CD4-positive, alpha-beta T cell (primary cell): ENCODE data around the gene MTNR1A. TPM values are rescaled to one million over a fixed set of nuclear protein-coding genes. Genes with fewer than 3 reads are reported as not detected.

Experiments used
- ATAC-seq: fragments of 200-7000 bp; cut with Tn5 transposase; one replicate; pipeline ENCODE4 v1.10.0; 2022; ENCODE audit warnings: mild to moderate bottlenecking; ENCODE audit not compliant: poor library complexity
- CTCF ChIA-PET: fragments of 350-600 bp; sonication (Branson Sonifier 250); formaldehyde crosslinking; loops from one replicate; lab custom pipeline; 2021; ENCODE audit warnings: antibody characterized with exemption, inconsistent platforms; lab: Charles Lee
- POLR2A ChIA-PET: fragments of 350-600 bp; sonication (Branson Sonifier 250); formaldehyde crosslinking; loops from one replicate; lab custom pipeline; 2021; ENCODE audit warnings: antibody characterized with exemption, inconsistent platforms; lab: Charles Lee
- DNase-seq, 14 experiments: peaks; one replicate each; pipeline ENCODE4 v3.0.0-alpha.2; 2013 to 2020; ENCODE audit warnings: mixed read lengths in 2 of 14
- H3K27ac ChIP-seq, 2 donors: one replicate each; pipeline versions ENCODE4 v1.5.1 to v1.7.0; 2013; ENCODE audit warnings: low read length in 2 of 2, low read depth in 1 of 2, mild to moderate bottlenecking in 1 of 2
- H3K27me3 ChIP-seq, 2 experiments: 1 replicate in 1 of 2; 2 replicates in 1 of 2; pipeline versions ENCODE4 v1.6.1 to v1.7.0; 2013; ENCODE audit warnings: low read length in 2 of 2, control low read depth in 1 of 2, mild to moderate bottlenecking in 1 of 2, moderate library complexity in 1 of 2; ENCODE audit not compliant: insufficient read depth in 2 of 2, control insufficient read depth in 1 of 2
- H3K36me3 ChIP-seq: one replicate; pipeline ENCODE4 v1.6.1; 2013; ENCODE audit warnings: low read length, control low read depth; ENCODE audit not compliant: insufficient read depth
- H3K4me1 ChIP-seq: one replicate; pipeline ENCODE4 v1.6.1; 2013; ENCODE audit warnings: low read length, control low read depth; ENCODE audit not compliant: insufficient read depth
- H3K4me3 ChIP-seq: one replicate; pipeline ENCODE4 v1.5.1; 2013; ENCODE audit warnings: mild to moderate bottlenecking, low read length, moderate library complexity
- H3K9me3 ChIP-seq, 2 experiments: 1 replicate in 1 of 2; 2 replicates in 1 of 2; pipeline versions ENCODE4 v1.6.1 to v1.7.0; 2013; ENCODE audit warnings: low read length in 2 of 2, mild to moderate bottlenecking in 2 of 2, control low read depth in 1 of 2, moderate library complexity in 1 of 2; ENCODE audit not compliant: control insufficient read depth in 1 of 2, insufficient read depth in 1 of 2
- H3K27ac Mint-ChIP-seq: one replicate; pipeline ENCODE4 v1.8.0; 2020; ENCODE audit warnings: mixed read lengths
- H3K27me3 Mint-ChIP-seq: one replicate; pipeline ENCODE4 v1.8.0; 2021; ENCODE audit warnings: mixed read lengths
- H3K36me3 Mint-ChIP-seq: one replicate; pipeline ENCODE4 v1.8.0; 2021; ENCODE audit warnings: low read depth, mixed read lengths
- H3K4me1 Mint-ChIP-seq: one replicate; pipeline ENCODE4 v1.8.0; 2021; ENCODE audit warnings: low read depth, mixed read lengths
- H3K4me3 Mint-ChIP-seq: one replicate; pipeline ENCODE4 v1.8.0; 2020; ENCODE audit warnings: mild to moderate bottlenecking, mixed read lengths
- H3K9me3 Mint-ChIP-seq: one replicate; pipeline ENCODE4 v1.8.0; 2020; ENCODE audit warnings: mixed read lengths
- intact Hi-C, 2 experiments: fragments of 100-400 bp; cut with DNase I in 1 of 2; cut with micrococcal nuclease in 1 of 2; formaldehyde crosslinking; loops; one replicate each; pipeline versions ENCODE4 v1.15.1 to v1.9.0; 2023 to 2025; cut with DNase I, micrococcal nuclease
- total RNA-seq, 174 experiments: library from RNA in 2 of 174; stranded (reverse) in 2 of 174; gene quantifications; one replicate each; pipeline ENCODE4 v1.2.3 and lab custom pipeline; 2021 to 2026
- TF ChIP-seq, protein P1 (sequence below): fragments of 200-600 bp; IDR thresholded peaks from one replicate; pipeline ENCODE4 v1.8.0; 2022; ENCODE audit warnings: antibody characterized with exemption, mild to moderate bottlenecking

Gene MTNR1A
- total RNA-seq, 2 experiments from 2014 or later: not detected

DNA sequence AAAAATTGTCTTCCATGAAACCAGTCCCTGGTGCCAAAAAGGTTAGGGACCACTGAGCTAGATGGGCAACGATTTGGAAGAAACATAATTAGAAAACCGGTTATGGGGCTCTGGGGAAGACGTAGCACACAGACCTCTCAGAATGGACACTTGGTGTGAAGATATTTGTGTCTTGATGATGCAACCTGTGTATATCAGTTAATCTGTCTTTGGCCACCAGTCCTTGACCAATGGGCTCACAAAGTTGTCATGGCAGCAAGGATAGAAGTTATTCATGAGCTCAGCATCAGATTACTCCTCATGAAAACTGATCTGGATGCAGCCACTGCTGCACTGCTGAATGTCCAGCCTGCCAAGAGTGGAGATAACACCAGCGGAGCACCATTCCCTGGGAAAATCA is 13.6 kb downstream of the MTNR1A start:
- Histone ChIP-seq H3K4me3 (no peak overlapping the region), H3K4me1 (no peaks in the 10 kb centered on the region), H3K9me3 (peaks cover 0 to 6% of the 10 kb centered on the region in 2 experiments), H3K27ac (no peak overlapping the region), H3K27me3 (no peaks in the 10 kb centered on the region), H3K36me3 (no peaks in the 10 kb centered on the region)
- TF ChIP-seq, protein P1, sequence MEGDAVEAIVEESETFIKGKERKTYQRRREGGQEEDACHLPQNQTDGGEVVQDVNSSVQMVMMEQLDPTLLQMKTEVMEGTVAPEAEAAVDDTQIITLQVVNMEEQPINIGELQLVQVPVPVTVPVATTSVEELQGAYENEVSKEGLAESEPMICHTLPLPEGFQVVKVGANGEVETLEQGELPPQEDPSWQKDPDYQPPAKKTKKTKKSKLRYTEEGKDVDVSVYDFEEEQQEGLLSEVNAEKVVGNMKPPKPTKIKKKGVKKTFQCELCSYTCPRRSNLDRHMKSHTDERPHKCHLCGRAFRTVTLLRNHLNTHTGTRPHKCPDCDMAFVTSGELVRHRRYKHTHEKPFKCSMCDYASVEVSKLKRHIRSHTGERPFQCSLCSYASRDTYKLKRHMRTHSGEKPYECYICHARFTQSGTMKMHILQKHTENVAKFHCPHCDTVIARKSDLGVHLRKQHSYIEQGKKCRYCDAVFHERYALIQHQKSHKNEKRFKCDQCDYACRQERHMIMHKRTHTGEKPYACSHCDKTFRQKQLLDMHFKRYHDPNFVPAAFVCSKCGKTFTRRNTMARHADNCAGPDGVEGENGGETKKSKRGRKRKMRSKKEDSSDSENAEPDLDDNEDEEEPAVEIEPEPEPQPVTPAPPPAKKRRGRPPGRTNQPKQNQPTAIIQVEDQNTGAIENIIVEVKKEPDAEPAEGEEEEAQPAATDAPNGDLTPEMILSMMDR: no peak
- ChIA-PET CTCF (no interaction called here), POLR2A (no interaction called here)
- Mint-ChIP-seq H3K4me1 (no peaks in the 10 kb centered on the region), H3K36me3 (no peaks in the 10 kb centered on the region), H3K9me3 (no peaks in the 10 kb centered on the region), H3K4me3 (no peak overlapping the region), H3K27me3 (no peaks in the 10 kb centered on the region), H3K27ac (no peak overlapping the region)
- DNase-seq: no peak
- intact Hi-C loops: no loop called here
- no peak for ATAC-seq

DNA sequence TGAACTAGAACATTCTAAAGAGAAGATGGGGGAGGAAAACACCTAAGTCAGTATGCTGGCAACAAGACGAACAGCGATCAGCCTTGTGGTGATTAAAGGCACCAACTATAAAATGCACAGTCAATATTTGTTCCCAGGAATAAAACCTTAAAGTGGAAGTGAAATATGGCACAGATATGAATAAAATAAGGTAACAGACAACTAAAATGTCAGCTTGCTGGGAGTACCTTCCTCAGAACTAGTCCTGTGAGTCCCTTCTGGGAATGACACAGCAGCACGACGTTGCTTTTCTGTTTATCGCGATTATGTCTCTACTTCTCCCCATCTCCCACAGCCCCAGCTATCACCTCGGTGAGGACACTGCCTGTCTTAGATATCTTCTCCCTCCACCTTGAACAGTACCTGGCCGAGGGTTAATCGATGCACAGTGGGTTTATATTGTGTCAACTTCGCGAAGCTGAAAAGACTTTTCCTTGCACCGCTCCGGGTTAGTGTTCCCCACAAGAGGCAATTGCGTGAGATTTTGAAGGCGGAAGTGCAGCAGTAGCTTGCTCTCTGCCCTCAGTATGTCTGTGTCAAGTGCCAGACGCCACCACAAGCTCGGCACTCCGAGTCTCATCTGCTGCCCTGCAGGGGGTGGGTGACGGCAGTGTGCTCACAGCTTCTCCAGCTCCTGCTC is 17.4 kb downstream of the MTNR1A start:
- no peak overlapping the region for H3K27ac Mint-ChIP-seq

DNA sequence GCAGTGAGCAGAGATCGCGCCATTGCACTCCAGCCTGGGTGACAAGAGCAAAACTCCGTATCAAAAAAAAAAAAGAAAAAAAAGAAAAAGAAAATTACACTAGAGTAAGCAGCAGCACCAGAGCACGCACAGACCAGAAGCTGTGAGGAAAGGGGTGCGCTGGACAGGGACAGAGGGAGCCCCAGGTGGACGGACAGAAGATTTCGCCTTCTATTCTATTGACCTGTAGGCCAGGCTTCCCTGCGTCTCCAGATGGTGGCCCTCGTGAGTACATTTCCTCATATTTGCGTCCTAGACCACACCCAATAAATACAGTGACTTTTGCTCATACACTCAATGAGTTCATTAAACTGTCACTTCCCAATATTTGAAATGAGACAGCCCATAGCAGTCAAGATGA is 19.1 kb downstream of the MTNR1A start:
- Mint-ChIP-seq H3K4me1 (no peaks in the 10 kb centered on the region), H3K9me3 (peaks cover 2% of the 10 kb centered on the region), H3K27me3 (no peaks in the 10 kb centered on the region), H3K27ac (no peak overlapping the region), H3K4me3 (no peak overlapping the region), H3K36me3 (no peaks in the 10 kb centered on the region)
- intact Hi-C loops: no loop called here
- Histone ChIP-seq H3K4me3 (no peak overlapping the region), H3K36me3 (no peaks in the 10 kb centered on the region), H3K27me3 (no peaks in the 10 kb centered on the region), H3K27ac (no peak overlapping the region), H3K9me3 (peaks cover 0 to 25% of the 10 kb centered on the region in 2 experiments), H3K4me1 (no peaks in the 10 kb centered on the region)
- TF ChIP-seq, protein P1: no peak
- DNase-seq (no peak), ATAC-seq (no peak)
- ChIA-PET CTCF (no interaction called here), POLR2A (no interaction called here)

More for the DNA sequence above, 17.4 kb downstream of the MTNR1A start:
- TF ChIP-seq, protein P1: no peak
- intact Hi-C loops: no loop called here
- Histone ChIP-seq H3K4me3 (no peak overlapping the region), H3K36me3 (no peaks in the 10 kb centered on the region), H3K9me3 (peaks cover 0 to 25% of the 10 kb centered on the region in 2 experiments), H3K4me1 (no peaks in the 10 kb centered on the region), H3K27me3 (no peaks in the 10 kb centered on the region), H3K27ac (no peak overlapping the region)
- H3K27me3 Mint-ChIP-seq: no peaks in the 10 kb centered on the region
- no peak for ATAC-seq
- peaks cover 2% of the 10 kb centered on the region for H3K9me3 Mint-ChIP-seq
- POLR2A ChIA-PET: no interaction called here
- no peaks in the 10 kb centered on the region for H3K4me1 Mint-ChIP-seq
- DNase-seq: no peak
- CTCF ChIA-PET: no interaction called here
- H3K36me3 Mint-ChIP-seq: no peaks in the 10 kb centered on the region
- H3K4me3 Mint-ChIP-seq: no peak overlapping the region
